OCI-M1 (cell line): Measurements from ENCODE around the gene MAP3K21.

ENCODE experiments used
- DNase-seq: peaks from one replicate; lab custom pipeline; 2025; lab: John Stamatoyannopoulos, UW

Gene MAP3K21

DNA sequence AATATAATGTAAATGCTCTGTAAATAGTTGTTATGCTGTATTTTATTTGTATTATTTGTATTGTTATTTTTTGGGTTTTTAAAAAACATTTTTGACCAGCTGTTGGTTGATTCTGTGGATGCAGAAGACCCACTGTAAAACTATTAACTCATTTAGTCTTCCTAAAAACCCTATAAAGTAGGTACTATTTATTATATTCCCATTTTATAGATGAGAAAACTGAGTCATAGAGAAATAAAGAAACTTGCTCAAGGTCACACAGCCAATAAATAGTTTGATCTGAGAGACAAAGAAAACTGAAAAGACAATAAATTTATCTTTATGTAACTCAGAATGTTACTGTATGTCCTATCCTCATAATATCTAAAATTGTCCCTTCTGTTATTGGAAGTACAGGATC, 1.2 kb upstream of the MAP3K21 start:
- DNase-seq: no peak

GRCh38 chr1:233326811-233327650, 493 bp upstream of the MAP3K21 start:
- DNase-seq: peak; percentile 90

GRCh38 chr1:233328142-233328921, 808 bp downstream of the MAP3K21 start:
- no peak for DNase-seq

DNA sequence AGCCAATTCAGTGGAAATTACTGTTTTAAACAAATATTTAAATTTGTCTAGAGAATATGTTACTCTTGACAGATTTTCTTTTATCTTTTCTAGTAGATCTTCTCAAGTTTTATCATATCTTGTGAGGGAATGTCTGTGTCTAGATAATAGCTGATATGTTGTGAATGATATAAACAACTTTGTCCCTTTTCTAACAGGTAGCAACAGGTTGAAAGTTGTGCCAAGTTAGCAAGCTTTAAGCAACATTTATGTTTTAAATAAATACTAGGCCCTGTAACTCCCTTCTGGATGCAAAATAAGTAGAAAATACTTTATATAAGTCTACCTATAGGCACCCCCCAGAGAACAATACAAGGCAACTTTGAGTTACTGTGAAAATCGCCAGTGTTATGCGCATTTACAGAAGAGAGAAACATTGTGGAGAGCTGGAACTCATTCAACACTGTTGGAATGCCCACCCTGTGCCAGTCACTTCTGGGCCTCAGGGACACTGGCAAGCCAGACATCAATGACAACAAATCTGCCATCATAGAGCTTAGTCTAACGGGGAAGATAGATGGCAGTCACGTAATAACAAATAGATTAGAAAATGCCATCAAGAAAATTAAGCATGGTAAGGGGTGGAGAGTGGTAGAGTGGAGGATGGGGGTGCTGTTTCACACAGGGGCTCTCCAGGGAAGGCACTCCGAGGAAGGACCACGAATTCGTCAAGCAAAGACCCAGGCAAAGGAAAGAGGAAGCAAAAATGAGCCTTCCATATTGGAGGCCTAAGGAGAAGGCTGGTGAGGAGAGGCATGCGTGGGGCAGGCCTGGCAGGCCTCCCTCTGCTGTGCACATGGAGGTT, 4.4 kb downstream of the MAP3K21 start:
- DNase-seq: no peak

GRCh38 chr1:233333086-233333485, 5.6 kb downstream of the MAP3K21 start:
- no peak for DNase-seq

DNA sequence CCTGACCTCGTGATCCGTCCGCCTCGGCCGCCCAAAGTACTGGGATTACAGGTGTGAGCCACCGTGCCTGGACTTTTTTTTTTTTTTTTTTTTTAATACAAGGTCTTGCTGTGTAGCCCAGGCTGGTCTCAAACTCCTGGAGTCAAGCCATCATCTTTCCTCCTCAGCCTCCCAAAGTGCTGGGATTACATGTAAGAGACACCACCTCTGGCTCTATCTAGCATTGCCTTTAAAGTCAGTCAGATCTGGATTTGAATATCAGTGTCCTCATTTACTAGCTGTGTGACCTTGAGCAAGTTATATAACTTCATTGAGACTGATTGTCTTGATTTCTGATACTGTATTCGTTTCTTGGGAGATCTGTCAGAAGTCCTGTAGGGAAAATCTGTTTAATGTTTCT, 6.6 kb downstream of the MAP3K21 start:
- DNase-seq: no peak

- no peak for DNase-seq
Observed at GRCh38 chr1:233336554-233337456, 9.3 kb downstream of the MAP3K21 start.

DNA sequence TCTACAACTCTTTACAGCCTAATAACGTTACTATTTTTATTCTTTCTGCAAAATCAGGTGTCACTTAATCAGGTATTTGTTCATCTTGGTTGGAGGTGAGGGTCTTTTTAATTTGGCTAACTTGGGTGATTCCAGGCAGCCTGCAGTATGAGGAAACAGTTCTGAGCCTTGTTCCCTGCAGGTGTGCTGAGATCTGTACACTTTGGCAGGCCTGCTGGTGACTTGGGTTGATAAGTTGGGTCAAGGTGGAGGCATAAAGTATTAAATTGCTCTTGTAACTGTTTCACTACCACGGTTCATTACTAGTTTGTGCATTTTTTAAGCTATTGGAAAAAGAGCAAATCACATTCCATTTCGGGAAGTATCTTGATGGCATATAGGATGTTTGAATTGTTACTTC, 10.0 kb downstream of the MAP3K21 start:
- DNase-seq: no peak

DNA sequence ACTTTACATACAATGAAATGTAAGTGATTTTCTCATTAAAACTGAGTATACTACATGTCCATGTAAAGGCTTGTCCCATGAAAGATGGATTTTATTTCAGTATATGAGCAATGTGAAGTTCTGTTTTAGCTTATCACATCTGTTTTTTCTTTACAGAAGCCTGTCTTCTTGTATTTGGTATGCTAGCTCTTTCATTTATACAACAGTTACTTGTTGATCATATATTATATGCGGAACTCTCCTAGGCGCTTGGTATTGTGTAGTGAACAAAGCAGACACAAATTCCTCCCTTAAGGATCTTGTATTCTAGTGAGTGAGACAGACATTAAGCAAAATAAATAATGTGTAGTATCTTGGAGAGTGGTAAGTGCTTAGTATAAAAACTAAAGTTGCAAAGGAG, 10.6 kb downstream of the MAP3K21 start:
- no peak for DNase-seq

DNA sequence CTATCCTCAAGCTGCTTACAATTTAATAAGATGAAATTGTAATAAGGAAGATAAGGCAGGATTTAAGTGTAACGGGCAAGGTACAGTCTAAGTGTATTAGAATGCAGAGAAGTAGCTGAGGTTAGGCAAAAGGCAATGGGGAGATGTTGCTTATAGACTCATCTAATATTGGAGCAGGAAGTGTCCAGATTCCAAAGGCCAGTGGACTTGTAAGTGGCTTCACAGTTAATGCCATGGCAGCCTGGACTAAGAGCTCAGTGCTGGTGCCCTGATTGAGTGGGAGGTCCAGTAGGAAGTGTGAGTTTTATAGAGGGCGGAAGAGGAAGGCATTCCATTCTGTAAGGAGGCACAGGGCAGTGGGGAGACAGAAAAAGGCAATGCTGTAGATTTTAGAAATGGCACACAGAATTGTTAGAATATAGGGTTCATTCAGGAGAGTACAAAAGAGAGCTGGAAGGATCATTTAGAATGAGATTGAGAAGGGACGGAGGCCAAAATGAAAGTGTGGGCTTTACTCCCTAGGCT, 12.6 kb downstream of the MAP3K21 start:
- no peak for DNase-seq

- DNase-seq: no peak
Observed at GRCh38 chr1:233340966-233341516, 13.5 kb downstream of the MAP3K21 start.

- no peak for DNase-seq
Observed at GRCh38 chr1:233342086-233342485, 14.6 kb downstream of the MAP3K21 start.

- no peak for DNase-seq
Observed at GRCh38 chr1:233343262-233343661, 15.7 kb downstream of the MAP3K21 start.

DNA sequence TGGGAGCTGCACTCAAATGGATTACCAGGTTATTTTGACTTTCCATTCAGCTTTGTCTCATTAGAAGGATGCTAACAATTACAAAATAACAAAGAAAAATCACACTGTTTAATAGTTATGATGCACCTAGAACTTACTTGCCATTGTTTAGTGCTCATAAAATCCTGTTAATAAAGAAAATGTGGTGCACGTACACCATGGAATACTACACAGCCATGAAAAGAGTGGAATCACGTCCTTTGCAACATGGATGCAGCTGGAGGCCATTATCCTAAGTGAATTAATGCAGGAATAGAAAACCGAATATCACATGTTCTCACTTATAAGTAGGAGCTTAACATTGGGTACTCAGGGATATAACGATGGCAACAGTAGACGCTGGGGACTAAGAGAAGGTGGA, 19.8 kb downstream of the MAP3K21 start:
- DNase-seq: no peak

GRCh38 chr1:233349137-233349536, 21.6 kb downstream of the MAP3K21 start:
- no peak for DNase-seq

- DNase-seq: no peak
Observed at GRCh38 chr1:233354983-233355382, 27.5 kb downstream of the MAP3K21 start.

DNA sequence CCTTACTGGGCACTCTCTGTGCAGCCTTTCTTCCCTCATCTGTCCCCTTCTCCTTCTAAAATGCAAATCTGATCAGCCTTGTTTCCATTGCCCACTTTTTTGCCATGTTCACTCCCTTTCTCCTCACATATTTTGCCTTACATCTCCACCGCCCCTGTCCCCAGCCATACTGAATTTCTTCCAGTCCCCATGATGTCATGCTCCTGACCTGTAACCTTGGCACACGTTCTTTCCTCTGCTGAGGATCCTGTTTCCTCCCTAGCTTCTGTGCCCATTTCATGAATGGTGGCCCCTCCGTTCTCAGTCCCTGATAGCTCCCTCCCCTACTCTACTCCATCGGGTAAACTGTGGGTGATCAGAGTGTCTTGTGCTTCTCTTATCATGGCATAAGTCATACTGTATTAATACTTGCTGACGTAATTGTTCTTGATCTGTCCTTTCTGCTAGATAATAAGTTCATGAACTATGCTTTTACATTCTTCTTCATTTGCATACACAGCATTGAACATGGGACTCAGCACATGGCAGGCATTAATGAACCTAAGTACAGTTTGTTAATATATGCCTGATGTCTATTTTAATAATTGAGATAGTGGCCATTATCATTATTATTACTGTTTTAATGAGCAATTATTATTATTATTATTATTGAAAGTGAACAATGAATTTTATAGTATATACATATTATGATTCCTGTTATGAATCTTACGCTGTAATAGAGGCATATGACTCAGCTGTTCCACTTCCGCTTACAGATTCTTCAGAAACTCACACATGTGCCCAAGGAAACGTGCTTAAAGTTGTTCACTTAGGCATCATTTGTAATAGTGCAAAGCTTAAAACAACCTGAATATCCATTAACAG, 28.5 kb downstream of the MAP3K21 start:
- DNase-seq: no peak

- DNase-seq: no peak
Observed at GRCh38 chr1:233356705-233356987, 29.1 kb downstream of the MAP3K21 start.

DNA sequence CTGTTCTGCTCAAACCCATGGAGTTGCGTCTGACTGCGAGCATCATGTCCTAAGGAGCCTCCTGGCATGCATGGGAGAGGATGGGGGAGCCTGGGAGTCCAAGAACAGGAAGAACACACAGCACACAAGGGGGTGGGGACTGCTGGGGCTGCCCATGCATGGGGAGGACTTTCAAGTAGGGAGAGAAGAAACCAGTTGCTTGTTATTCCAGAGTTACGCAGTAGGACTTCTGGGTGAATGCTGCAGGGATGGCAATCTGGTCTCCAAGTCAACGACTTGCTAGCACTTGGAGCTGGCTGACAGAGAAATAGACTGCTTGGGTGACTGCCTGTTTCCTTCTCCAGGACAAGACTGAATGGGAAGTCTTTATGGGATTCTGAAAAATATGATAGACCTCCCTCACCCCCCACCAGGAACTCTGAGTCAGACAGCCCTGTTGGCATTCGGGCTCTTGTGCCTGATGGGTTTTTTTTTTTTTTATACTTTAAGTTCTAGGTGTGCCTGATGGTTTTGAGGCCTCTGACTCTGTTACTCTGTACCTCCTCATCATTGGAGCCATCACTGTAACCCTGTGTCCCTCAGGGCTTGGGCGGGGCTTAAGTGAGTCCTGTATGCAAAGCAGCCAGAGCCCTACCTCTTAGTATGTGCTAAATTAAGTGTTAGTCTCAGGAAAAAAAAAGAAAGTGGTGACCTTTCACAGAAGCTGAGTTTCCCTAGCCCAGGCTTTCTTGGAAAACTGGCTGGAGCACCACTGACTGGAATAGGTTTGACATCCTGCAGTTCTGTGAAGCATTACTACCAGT, 30.3 kb downstream of the MAP3K21 start:
- DNase-seq: no peak
